CD4-positive, alpha-beta T cell (primary cell): ENCODE data around the gene ARID1B. TPM values are rescaled to one million over a fixed set of nuclear protein-coding genes. Genes with fewer than 3 reads are reported as not detected.

Experiments used
- ATAC-seq: fragments of 200-7000 bp; cut with Tn5 transposase; one replicate; pipeline ENCODE4 v1.10.0; 2022; ENCODE audit warnings: mild to moderate bottlenecking; ENCODE audit not compliant: poor library complexity
- CTCF ChIA-PET: fragments of 350-600 bp; sonication (Branson Sonifier 250); formaldehyde crosslinking; loops from one replicate; lab custom pipeline; 2021; ENCODE audit warnings: antibody characterized with exemption, inconsistent platforms; lab: Charles Lee
- POLR2A ChIA-PET: fragments of 350-600 bp; sonication (Branson Sonifier 250); formaldehyde crosslinking; loops from one replicate; lab custom pipeline; 2021; ENCODE audit warnings: antibody characterized with exemption, inconsistent platforms; lab: Charles Lee
- DNase-seq, 14 experiments: peaks; one replicate each; pipeline ENCODE4 v3.0.0-alpha.2; 2013 to 2020; ENCODE audit warnings: mixed read lengths in 2 of 14
- H3K27ac ChIP-seq, 2 donors: one replicate each; pipeline versions ENCODE4 v1.5.1 to v1.7.0; 2013; ENCODE audit warnings: low read length in 2 of 2, low read depth in 1 of 2, mild to moderate bottlenecking in 1 of 2
- H3K27me3 ChIP-seq, 2 experiments: 1 replicate in 1 of 2; 2 replicates in 1 of 2; pipeline versions ENCODE4 v1.6.1 to v1.7.0; 2013; ENCODE audit warnings: low read length in 2 of 2, control low read depth in 1 of 2, mild to moderate bottlenecking in 1 of 2, moderate library complexity in 1 of 2; ENCODE audit not compliant: insufficient read depth in 2 of 2, control insufficient read depth in 1 of 2
- H3K36me3 ChIP-seq: one replicate; pipeline ENCODE4 v1.6.1; 2013; ENCODE audit warnings: low read length, control low read depth; ENCODE audit not compliant: insufficient read depth
- H3K4me1 ChIP-seq: one replicate; pipeline ENCODE4 v1.6.1; 2013; ENCODE audit warnings: low read length, control low read depth; ENCODE audit not compliant: insufficient read depth
- H3K4me3 ChIP-seq: one replicate; pipeline ENCODE4 v1.5.1; 2013; ENCODE audit warnings: mild to moderate bottlenecking, low read length, moderate library complexity
- H3K9me3 ChIP-seq, 2 experiments: 1 replicate in 1 of 2; 2 replicates in 1 of 2; pipeline versions ENCODE4 v1.6.1 to v1.7.0; 2013; ENCODE audit warnings: low read length in 2 of 2, mild to moderate bottlenecking in 2 of 2, control low read depth in 1 of 2, moderate library complexity in 1 of 2; ENCODE audit not compliant: control insufficient read depth in 1 of 2, insufficient read depth in 1 of 2
- H3K27ac Mint-ChIP-seq: one replicate; pipeline ENCODE4 v1.8.0; 2020; ENCODE audit warnings: mixed read lengths
- H3K27me3 Mint-ChIP-seq: one replicate; pipeline ENCODE4 v1.8.0; 2021; ENCODE audit warnings: mixed read lengths
- H3K36me3 Mint-ChIP-seq: one replicate; pipeline ENCODE4 v1.8.0; 2021; ENCODE audit warnings: low read depth, mixed read lengths
- H3K4me1 Mint-ChIP-seq: one replicate; pipeline ENCODE4 v1.8.0; 2021; ENCODE audit warnings: low read depth, mixed read lengths
- H3K4me3 Mint-ChIP-seq: one replicate; pipeline ENCODE4 v1.8.0; 2020; ENCODE audit warnings: mild to moderate bottlenecking, mixed read lengths
- H3K9me3 Mint-ChIP-seq: one replicate; pipeline ENCODE4 v1.8.0; 2020; ENCODE audit warnings: mixed read lengths
- intact Hi-C, 2 experiments: fragments of 100-400 bp; cut with DNase I in 1 of 2; cut with micrococcal nuclease in 1 of 2; formaldehyde crosslinking; loops; one replicate each; pipeline versions ENCODE4 v1.15.1 to v1.9.0; 2023 to 2025; cut with DNase I, micrococcal nuclease
- total RNA-seq, 174 experiments: library from RNA in 2 of 174; stranded (reverse) in 2 of 174; gene quantifications; one replicate each; pipeline ENCODE4 v1.2.3 and lab custom pipeline; 2021 to 2026
- TF ChIP-seq, protein P1 (sequence below): fragments of 200-600 bp; IDR thresholded peaks from one replicate; pipeline ENCODE4 v1.8.0; 2022; ENCODE audit warnings: antibody characterized with exemption, mild to moderate bottlenecking

ARID1B gene
- total RNA-seq, 2 experiments from 2014 or later: 120 to 125 TPM

DNA sequence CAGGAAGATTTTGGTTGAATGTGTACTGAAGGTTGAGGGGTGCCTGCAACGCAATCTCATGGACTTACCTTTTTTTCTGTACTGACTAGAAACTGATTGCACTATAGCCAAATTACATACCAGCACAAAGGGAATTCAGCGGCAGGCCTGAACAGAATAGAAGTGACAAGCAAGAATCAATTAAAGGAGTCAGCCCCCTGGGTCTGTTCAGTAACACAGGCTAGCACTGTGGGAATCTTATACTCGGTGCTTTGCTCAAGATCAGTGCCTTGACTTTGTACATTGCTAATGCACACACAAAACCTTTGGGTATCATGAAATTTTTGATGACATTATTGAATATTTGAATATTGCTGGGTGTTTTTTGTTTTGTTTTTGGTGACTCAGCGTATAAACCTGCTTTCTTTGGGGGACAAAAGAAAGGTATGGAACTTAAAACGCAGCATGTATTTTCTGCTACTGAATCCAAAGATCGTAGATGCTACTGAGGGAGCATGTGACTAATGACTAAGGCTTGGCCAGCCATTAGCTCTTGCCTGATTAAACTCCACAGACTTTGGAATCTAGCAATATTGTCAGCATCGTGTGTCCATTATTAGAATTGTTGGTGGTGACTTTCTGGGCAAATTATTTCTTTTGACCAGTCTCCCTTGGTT lies 236.6 kb downstream of the ARID1B start:
- Mint-ChIP-seq H3K4me3 (no peak overlapping the region), H3K36me3 (no peaks in the 10 kb centered on the region), H3K9me3 (peaks cover 6% of the 10 kb centered on the region), H3K27me3 (no peaks in the 10 kb centered on the region), H3K27ac (peak overlapping the region; percentile 24), H3K4me1 (peaks cover 79% of the 10 kb centered on the region)
- POLR2A ChIA-PET: interaction anchor here (0.6 kb wide), 1 partner anchor 235 kb away, joined by 3 read pairs; no protein-coding TSS in a partner anchor
- H3K27ac ChIP-seq: no peak overlapping the region
- ATAC-seq: no peak
- H3K9me3 ChIP-seq: no peaks in the 10 kb centered on the region
- TF ChIP-seq, protein P1, sequence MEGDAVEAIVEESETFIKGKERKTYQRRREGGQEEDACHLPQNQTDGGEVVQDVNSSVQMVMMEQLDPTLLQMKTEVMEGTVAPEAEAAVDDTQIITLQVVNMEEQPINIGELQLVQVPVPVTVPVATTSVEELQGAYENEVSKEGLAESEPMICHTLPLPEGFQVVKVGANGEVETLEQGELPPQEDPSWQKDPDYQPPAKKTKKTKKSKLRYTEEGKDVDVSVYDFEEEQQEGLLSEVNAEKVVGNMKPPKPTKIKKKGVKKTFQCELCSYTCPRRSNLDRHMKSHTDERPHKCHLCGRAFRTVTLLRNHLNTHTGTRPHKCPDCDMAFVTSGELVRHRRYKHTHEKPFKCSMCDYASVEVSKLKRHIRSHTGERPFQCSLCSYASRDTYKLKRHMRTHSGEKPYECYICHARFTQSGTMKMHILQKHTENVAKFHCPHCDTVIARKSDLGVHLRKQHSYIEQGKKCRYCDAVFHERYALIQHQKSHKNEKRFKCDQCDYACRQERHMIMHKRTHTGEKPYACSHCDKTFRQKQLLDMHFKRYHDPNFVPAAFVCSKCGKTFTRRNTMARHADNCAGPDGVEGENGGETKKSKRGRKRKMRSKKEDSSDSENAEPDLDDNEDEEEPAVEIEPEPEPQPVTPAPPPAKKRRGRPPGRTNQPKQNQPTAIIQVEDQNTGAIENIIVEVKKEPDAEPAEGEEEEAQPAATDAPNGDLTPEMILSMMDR: no peak
- CTCF ChIA-PET: no interaction called here
- H3K4me1 ChIP-seq: no peaks in the 10 kb centered on the region
- no peaks in the 10 kb centered on the region for H3K27me3 ChIP-seq
- no peaks in the 10 kb centered on the region for H3K36me3 ChIP-seq
- intact Hi-C loops: loop anchor here in 1 of 2 experiments (10.0 kb wide), 1 partner anchor 629 kb away; no protein-coding TSS in a partner anchor
- DNase-seq: no peak
- no peak overlapping the region for H3K4me3 ChIP-seq

DNA sequence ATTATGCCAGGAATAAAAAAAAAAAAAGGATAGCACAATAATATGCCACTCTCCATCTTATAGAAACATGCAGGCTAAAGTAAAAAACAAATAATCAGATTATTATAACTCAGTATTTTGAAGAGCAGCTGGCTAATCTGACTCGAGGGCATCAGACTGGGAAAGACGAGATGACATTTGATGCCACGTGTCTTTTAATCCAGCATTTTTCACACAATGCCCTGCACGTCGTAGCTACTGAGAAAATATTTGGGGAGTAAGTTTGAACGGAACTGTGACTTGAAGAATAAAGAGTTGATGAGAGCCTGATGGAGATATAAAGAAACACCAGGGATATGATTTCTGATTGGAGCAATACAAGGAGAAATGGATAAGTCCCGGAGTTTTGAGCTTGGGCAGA lies 237.7 kb downstream of the ARID1B start:
- H3K9me3 ChIP-seq: no peaks in the 10 kb centered on the region
- H3K27me3 Mint-ChIP-seq: no peaks in the 10 kb centered on the region
- H3K9me3 Mint-ChIP-seq: peaks cover 4% of the 10 kb centered on the region
- POLR2A ChIA-PET: no interaction called here
- peak overlapping the region; percentile 8 for H3K27ac Mint-ChIP-seq
- TF ChIP-seq, protein P1: no peak
- H3K4me1 Mint-ChIP-seq: peaks cover 79% of the 10 kb centered on the region
- CTCF ChIA-PET: interaction anchor here (0.9 kb wide), 1 partner anchor 33 kb away, joined by 3 read pairs; no protein-coding TSS in a partner anchor
- H3K4me1 ChIP-seq: peaks cover 6% of the 10 kb centered on the region
- no peak overlapping the region for H3K4me3 Mint-ChIP-seq
- DNase-seq (no peak), ATAC-seq (no peak)
- no peaks in the 10 kb centered on the region for H3K36me3 ChIP-seq
- no peaks in the 10 kb centered on the region for H3K27me3 ChIP-seq
- H3K4me3 ChIP-seq: no peak overlapping the region
- intact Hi-C loops: loop anchor here in 1 of 2 experiments (10.0 kb wide), 1 partner anchor 630 kb away; no protein-coding TSS in a partner anchor
- H3K36me3 Mint-ChIP-seq: no peaks in the 10 kb centered on the region
- no peak overlapping the region for H3K27ac ChIP-seq

DNA sequence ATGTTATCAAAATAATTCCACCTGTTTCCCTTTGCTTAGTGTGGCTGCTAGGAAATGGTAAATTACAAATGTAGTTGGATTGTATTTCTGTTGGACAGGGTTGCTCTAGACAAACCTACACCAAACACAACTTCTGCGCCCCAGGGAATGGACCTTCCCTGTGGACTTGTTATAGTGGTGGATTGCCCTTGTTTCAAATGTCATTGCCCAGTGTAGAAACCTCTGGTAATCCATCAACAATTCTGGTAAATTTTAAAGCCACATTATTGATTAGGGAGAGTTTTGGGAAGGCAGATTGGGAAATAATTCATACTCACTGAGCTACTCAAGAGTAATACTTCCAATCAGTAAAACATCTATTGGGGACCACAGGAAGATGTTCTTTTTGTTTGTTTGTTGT lies 239.8 kb downstream of the ARID1B start:
- H3K9me3 ChIP-seq: no peaks in the 10 kb centered on the region
- no peaks in the 10 kb centered on the region for H3K27me3 ChIP-seq
- Mint-ChIP-seq H3K27me3 (no peaks in the 10 kb centered on the region), H3K4me1 (peaks cover 77% of the 10 kb centered on the region), H3K9me3 (no peaks in the 10 kb centered on the region), H3K4me3 (no peak overlapping the region), H3K27ac (peak overlapping the region; percentile 100), H3K36me3 (peaks cover 11% of the 10 kb centered on the region)
- no peak overlapping the region for H3K4me3 ChIP-seq
- ChIA-PET CTCF (no interaction called here), POLR2A (interaction anchor here (1.5 to 1.9 kb wide), 2 partner anchors 55 to 205 kb away, joined by 3 to 4 read pairs; no protein-coding TSS in a partner anchor)
- H3K36me3 ChIP-seq: no peaks in the 10 kb centered on the region
- ATAC-seq (no peak), DNase-seq (no peak)
- TF ChIP-seq, protein P1: no peak
- peaks cover 7% of the 10 kb centered on the region for H3K4me1 ChIP-seq
- no peak overlapping the region for H3K27ac ChIP-seq
- intact Hi-C loops: loop anchor here in 1 of 2 experiments (10.0 kb wide), 1 partner anchor 632 kb away; no protein-coding TSS in a partner anchor
